Measurements from ENCODE around the gene DISC1.

DISC1 gene

DNA sequence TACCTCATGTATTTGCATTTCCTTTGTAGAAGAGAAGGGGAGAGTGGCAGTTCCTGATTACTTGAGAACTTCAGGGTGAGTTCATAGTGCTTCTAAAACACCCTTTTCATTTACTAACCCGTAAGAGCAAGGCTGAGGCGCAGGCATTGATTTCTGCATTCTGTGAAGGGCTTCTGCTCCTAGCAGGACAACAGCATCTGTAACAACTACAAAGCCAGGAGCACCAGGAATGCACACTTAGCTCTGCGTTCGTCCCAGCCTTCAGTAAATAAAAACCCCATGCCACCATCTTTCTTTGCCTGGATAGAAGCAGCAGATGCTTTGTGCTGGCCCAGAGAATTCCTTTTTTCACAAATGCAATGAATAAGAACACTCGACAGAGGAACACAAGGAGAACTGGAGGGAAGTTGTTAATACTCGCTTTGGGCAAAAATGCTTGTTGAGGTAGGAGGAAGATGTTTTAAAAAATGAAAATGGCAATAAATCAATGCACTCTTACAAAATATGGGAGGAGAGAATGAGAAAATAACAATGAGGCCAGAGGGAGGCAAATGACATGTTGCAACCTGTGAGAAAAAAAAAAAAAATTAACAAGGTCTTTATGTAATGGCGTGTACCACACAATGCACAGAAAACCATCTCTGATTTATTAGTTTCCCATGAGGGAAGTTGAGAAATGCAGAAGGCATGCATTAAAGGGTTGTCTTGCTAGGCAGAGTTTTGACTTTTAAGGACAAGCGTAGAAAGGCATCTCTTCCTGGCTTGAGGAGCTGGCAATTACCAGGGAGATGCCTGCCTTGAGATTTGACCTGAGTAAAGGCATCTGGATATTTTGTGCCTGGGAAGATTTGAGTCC, 418.8 kb downstream of the DISC1 start:
- DNase-seq (ENCODE audit: low read depth) = peak; percentile 29

DNA sequence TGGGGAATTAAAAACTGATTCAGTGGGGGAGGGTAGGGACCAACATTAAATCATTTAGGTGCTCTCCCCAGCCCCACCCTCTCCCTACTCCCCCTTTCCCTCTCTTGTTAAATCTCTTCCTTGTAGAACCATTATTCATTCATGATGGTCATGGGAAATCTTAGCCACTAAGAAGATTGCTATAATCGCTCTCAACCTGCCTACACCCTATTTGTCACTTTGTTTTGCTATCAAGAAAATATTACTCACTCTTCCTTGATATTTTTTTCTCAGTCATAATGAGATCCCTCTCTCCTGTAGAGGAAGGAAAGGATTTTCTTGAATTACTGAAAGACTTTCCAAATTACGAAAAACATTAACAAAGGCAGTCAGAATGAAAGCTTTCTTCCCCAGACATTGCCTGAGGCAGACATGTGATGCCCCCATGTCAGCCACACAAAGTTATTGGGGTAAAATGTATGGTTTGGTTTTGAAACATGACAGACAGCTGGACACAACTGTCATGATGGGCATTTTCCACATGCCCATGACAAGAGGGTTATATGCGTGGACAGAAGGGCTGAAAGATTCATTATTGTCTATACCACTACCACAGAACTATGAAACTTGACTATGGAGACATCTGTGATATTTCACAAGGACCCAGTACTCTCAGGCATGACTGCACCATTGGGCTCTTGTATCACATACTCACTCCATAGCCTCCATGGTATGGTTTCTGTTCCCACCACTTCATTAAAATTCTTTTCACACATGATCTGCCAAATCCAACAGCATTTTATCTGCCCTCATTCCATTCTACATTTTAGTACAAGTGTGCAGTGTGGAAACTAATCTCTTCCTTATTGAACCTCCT, 420.1 kb downstream of the DISC1 start:
- no peak for DNase-seq (ENCODE audit: low read depth)

DNA sequence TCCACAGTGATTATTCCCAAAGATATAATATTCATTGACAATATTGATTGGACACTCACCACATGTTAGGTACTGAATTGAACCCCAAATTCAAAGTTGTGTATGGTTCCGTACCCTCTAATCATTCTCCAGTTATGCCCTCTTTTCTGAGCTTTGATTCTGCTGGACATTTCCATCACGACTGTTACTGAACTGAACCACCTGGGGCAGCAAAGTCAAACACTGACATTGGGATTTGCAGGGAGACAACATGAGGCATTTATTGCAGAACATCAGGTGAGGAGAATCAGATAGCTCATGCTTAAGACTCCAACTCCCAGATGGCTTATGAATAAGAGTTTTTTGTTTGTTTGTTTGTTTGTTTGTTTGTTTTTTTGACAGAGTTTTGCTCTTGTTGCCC, 420.9 kb downstream of the DISC1 start:
- no peak for DNase-seq (ENCODE audit: low read depth)

DNA sequence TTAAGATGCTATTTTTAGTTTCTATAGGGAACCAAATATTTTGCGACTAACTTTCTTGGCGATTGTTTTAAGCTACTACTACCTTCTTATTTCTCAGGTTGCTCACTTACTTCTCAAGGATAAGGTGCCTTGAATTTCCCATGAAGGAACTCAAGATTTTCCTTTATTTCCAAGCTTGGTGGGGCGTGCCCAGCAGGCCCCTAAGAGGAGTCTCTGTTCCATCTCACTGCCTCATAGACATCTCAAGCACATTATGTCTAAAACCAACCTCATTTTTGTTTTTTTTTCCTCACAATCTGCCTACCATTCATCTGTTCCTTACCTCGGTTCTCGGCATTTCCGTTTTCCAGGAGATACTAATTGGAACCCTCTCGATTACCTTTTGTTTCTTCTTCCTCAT, 421.9 kb downstream of the DISC1 start:
- DNase-seq (ENCODE audit: low read depth) = no peak

DNA sequence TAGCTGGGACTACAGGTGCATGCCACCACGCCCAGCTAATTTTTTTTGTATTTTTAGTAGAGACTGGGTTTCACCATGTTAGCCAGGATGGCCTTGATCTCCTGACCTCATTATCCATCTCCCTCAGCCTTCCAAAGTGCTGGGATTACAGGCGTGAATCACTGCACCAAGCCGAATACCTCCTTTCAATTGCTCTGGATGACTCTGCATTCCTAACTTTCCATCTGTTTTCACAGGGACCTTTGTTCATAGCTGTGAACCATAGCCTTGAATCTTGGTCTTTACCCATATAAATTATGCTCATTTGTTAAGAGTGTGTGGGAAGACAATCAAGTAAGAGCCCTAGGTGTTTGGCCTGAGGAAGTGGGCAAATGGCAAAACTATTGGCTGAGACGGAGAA, 422.7 kb downstream of the DISC1 start:
- no peak for DNase-seq (ENCODE audit: low read depth)

DNA sequence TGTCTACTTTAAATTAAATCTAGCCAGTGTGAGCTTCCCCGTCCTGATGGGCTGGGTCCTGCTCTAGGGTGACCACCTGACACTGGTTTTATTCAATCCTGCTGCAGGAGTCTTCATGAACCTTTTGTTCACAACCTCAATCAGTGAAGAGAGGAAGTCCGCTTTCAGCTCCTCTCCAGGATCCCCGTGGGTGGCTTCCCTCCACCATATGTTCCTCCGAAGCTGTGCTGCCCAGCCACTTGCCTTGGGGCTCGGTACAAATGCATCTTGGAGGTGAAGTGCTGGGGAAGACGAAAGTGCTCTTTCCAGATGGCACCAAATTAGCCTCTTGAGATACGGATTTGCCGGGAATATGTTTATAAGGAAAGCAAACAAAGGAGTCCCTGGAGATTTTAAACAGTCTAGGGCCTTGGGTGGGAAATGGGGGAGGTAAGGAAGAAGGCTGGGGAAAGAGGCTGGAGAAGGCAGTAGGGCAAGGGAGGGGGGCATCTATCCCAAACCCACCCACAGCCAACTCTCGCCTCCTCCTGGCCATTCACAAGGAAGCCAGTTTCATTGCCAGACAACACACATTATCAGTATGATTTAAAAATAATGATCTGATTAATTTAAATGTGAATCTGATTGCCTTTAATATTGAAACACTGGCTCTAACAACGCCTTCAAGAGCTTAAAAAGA, 430.8 kb downstream of the DISC1 start:
- no peak for DNase-seq (ENCODE audit: low read depth)

DNA sequence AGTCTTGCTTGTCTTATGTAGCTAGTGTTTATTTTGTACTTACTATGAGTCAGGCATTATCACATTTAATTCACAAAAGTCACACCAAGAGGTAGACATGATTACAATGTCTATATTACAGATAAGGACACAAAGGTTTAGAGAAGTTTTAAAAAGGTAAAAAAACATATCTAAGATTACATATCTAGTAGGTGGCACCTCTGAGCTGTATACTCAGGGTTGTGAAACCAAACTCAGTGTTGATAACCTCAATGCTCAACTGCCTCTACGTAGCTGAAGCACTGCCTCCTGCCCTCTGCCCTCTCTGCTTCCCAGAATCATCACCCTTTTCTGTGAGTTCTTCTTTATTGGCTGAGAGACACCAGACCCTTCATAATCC, 431.3 kb downstream of the DISC1 start:
- no peak for DNase-seq (ENCODE audit: low read depth)

DNA sequence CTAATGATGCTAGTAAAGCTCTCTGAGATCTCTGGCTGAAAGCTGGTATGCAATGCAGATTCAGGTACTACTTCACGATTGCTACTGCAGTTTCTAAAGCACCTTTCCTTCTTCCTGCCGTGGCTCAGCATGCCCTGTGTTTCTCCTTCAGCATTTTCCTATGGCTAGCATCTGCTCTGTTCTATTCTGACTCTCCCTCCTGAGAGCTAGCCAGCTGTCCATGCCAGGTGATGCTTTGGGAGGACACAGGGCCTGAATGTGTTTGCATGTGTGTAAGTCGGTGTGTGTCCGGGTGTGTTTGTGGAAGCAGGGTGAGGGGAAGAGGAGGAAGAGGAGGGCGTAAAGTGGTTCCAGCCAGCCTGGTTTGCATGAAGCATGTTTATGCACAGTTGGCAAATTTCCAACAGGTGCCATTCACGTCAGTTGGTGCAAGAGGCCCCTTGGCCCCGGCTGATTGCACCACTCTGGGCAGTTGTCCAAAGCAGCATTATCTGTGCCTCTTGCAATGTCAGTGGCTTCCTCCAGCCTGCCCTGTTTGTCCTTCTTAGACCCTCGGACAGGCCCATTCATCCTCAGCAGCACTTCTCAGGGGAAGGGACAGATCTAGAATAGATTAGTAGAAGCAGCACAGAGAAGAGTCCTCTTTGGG, 433.3 kb downstream of the DISC1 start:
- no peak for DNase-seq (ENCODE audit: low read depth)

DNA sequence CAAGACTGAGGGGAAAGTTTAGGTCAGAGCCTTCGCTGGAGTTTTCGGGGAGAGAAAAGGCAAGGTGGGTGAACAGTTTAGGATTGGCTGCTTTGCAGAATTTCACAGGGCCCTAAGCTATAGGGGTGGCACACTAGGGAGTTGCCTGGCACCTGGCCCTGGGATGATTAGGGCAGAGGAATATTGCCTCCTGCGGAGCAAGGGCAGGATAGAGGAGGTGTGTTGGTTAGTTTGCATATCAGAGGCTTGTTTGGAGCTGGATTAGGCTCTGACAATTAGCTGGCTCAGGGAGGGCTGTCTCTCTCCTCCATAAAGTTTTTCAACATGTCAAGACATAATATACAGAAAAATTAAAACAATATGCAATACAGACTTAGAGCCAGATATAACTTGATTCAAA, 436.4 kb downstream of the DISC1 start:
- no peak for DNase-seq (ENCODE audit: low read depth)

DNA sequence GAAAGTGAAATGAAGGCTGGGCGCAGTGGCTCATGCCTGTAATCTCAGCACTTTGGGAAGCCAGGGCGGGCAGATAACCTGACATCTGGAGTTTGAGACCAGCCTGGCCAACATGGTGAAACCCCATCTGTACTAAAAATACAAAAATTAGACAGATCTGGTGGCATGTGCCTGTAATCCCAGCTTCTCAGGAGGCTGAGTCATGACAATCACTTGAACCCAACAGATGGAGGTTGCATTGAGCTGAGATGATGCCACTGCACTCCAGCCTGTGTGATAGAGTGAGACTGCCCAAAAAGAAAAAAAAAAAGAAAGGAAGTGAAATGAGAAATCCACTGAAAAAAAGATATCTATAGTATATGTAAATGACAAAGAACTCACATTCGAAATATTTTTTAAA, 439.9 kb downstream of the DISC1 start:
- no peak for DNase-seq (ENCODE audit: low read depth)

DNA sequence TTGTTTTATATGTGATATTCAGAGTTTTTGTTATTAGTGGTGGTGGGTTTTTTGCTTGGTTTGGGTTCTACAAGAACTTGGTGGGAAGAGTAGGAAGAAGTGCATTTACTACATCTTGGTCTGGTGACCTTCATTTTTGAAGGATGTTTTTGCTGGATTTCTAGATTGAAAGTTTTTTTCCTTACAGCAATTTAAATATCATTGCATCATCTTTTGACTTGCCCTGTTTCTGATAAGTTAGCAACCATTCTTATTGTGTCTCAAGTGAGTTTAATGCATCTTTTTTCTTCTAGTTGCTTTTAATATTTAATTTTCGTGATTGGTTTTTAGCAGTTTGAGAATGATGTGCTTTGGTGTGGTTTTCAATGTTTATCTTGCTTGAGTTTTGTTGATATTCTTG, 447.7 kb downstream of the DISC1 start:
- no peak for DNase-seq (ENCODE audit: low read depth)

DNA sequence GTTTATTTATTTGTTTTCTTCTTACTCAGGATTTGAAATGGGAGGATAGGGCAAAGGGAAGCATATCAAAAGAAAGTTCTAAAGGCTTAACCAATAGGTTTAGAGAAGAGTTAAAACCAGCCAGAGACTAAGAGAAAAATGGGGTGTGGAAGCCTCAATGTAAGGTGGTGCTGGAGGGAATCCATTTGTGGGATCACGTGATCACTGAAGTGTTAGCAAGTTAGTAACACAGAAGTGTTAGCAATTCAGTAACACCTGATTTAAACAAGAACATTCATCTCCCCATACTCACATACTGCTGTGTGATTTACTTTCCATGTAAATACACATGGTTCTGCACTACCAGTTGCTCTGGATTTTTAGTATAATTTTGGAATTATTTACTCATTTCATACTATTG, 451.2 kb downstream of the DISC1 start:
- no peak for DNase-seq (ENCODE audit: low read depth)

DNA sequence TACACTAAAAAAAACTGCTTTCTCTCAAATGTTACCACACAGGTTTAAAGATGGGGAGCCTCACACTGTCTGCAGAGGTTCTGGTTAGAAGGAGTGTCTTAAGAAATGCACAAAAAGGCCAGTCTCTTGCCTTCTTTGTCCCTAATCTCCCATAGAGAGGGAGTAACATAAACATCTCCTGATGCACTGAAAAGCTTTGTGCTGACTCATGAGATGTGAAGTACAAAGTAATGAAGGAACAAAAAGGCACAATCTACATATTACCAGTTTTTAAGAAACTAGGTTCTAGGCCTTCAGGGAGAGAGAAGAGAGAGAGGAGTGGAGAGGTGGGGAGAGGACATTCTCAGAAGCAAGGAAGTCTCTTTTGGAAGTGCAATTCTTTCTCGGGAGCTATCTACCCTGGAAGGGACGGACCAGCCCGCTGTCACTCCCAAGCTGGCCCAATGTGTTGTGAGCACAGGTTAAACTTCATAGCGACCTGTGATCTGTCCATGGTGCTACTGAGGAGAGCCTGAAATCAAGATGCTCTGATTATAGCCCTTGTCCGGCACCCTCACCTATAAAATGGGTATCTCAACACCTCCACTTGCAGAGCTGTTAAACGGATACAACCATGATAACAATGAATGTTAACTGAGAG, 458.1 kb downstream of the DISC1 start:
- peak; percentile 31 for DNase-seq (ENCODE audit: low read depth)

DNA sequence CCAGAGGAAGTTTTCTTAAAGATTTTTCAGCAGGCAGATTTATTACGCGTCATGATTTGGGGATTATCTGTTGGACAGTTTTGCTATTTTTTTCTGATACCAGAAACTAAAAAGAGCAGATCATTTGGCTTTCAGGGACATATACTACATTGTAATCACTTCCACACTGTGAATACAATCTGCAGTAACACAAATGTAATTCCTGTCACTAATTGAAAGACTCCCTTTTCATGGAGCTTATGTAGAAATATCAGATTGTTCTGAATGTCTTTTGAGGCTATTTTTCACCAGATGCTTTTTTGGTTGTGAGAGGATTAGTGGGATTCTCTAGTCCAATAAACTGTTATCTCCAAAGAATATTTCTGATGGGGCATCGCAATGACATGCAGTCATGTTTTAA, 464.2 kb downstream of the DISC1 start:
- no peak for DNase-seq (ENCODE audit: low read depth)
